Loucy (cell line): ENCODE data around the gene DNAJB12.

Source experiments
- EZH2phosphoT487 ChIP-seq: fragments of 200-600 bp; IDR thresholded peaks from 2 replicates; pipeline ENCODE4 v1.6.1; 2018; ENCODE audit warnings: antibody characterized with exemption, mild to moderate bottlenecking, moderate library complexity, borderline replicate concordance
- TF ChIP-seq, protein P1 (sequence below): fragments of 200-600 bp; sonication (generic); conservative IDR thresholded peaks from 2 replicates; pipeline ENCODE4 v1.5.1; 2014; ENCODE audit warnings: mild to moderate bottlenecking, antibody characterized with exemption, low read length

GRCh38 chr10:72330069-72330426, 24.7 kb downstream of the DNAJB12 start:
- TF ChIP-seq, protein P1, sequence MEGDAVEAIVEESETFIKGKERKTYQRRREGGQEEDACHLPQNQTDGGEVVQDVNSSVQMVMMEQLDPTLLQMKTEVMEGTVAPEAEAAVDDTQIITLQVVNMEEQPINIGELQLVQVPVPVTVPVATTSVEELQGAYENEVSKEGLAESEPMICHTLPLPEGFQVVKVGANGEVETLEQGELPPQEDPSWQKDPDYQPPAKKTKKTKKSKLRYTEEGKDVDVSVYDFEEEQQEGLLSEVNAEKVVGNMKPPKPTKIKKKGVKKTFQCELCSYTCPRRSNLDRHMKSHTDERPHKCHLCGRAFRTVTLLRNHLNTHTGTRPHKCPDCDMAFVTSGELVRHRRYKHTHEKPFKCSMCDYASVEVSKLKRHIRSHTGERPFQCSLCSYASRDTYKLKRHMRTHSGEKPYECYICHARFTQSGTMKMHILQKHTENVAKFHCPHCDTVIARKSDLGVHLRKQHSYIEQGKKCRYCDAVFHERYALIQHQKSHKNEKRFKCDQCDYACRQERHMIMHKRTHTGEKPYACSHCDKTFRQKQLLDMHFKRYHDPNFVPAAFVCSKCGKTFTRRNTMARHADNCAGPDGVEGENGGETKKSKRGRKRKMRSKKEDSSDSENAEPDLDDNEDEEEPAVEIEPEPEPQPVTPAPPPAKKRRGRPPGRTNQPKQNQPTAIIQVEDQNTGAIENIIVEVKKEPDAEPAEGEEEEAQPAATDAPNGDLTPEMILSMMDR = no peak
- TF ChIP-seq EZH2phosphoT487 = no peak
